Right lobe of liver (tissue), 6 donors: ENCODE measurements around the gene KRT24. TPM values are rescaled to one million over a fixed set of nuclear protein-coding genes. Genes with fewer than 3 reads are reported as not detected.

Source experiments
- ATAC-seq, 4 donors: fragments of 200-7000 bp; cut with Tn5 transposase; one replicate each; pipeline ENCODE4 v1.9.1; 2020; ENCODE audit warnings: mild to moderate bottlenecking in 4 of 4, moderate library complexity in 4 of 4
- DNase-seq, 3 donors: peaks; one replicate each; pipeline ENCODE4 v3.0.0-alpha.2; 2020
- H3K27ac ChIP-seq, 3 donors: fragments of 200-600 bp; one replicate each; pipeline ENCODE4 v1.8.0; 2022
- H3K27me3 ChIP-seq, 2 donors: fragments of 200-600 bp; one replicate each; pipeline ENCODE4 v1.8.0; 2022
- H3K36me3 ChIP-seq, 4 donors: fragments of 200-600 bp; sonication (generic) in 1 of 4; one replicate each; pipeline versions ENCODE4 v1.5.1 to v1.8.0; 2017 to 2022; ENCODE audit warnings: control low read depth in 1 of 4
- H3K4me1 ChIP-seq, 4 donors: fragments of 200-600 bp; sonication (generic) in 1 of 4; one replicate each; pipeline versions ENCODE4 v1.5.1 to v1.8.0; 2017 to 2022; ENCODE audit warnings: control low read depth in 1 of 4
- H3K4me3 ChIP-seq, 3 donors: fragments of 200-600 bp; one replicate each; pipeline ENCODE4 v1.8.0; 2022
- H3K9me3 ChIP-seq, 4 donors: fragments of 200-600 bp; sonication (generic) in 1 of 4; one replicate each; pipeline versions ENCODE4 v1.5.1 to v1.8.0; 2017 to 2022; ENCODE audit warnings: control low read depth in 1 of 4
- CTCF ChIP-seq, 4 donors: fragments of 200-600 bp in 3 of 4; fragments of 450-650 bp in 1 of 4; IDR thresholded peaks; one replicate each; pipeline versions ENCODE4 v1.5.1 to v1.8.0; 2016 to 2022; ENCODE audit warnings: antibody characterized with exemption in 4 of 4, mild to moderate bottlenecking in 2 of 4
- POLR2A ChIP-seq: fragments of 450-650 bp; IDR thresholded peaks from one replicate; pipeline ENCODE4 v1.6.1; 2017; ENCODE audit warnings: antibody characterized with exemption, mild to moderate bottlenecking
- WGBS: methylation state at CpG from one replicate; pipeline ENCODE4 v1.1.6; 2018; ENCODE audit warnings: low coverage, low lambda C conversion rate; ENCODE audit not compliant: insufficient coverage; ENCODE audit errors: missing lambda C conversion rate; 5-methylcytosine and 5-hydroxymethylcytosine counted together
- intact Hi-C, 2 donors: fragments of 100-400 bp; cut with DNase I; formaldehyde crosslinking; loops; one replicate each; pipeline versions ENCODE4 v1.11.2 to v1.14.1; 2022
- total RNA-seq, 6 experiments: library from RNA; depleted of rRNA in 2 of 6; stranded (reverse); fragments of >200 nt in 2 of 6; fragmentation: NEBNext Ultra II Directional in 3 of 6; extraction: Animal tissue kit (Norgen Biotek cat#: 25700) in 3 of 6; gene quantifications; one replicate each; pipeline versions ENCODE4 v1.1.0 to v1.2.4, GENCODE V29; 2016 to 2023
- donor health status: DM: no; HTN: yes; CAD: no.
- donor health status: DM: no; HTN: no; CAD: no.
- donor health status: DM: no; HTN: no; CAD: no.
- donor health status: DM: no; HTN: yes; CAD: no.
- donor health status: DM: no; HTN: yes; CAD: no.

KRT24 gene
- total RNA-seq, 6 experiments from 2014 or later, result not detected

DNA sequence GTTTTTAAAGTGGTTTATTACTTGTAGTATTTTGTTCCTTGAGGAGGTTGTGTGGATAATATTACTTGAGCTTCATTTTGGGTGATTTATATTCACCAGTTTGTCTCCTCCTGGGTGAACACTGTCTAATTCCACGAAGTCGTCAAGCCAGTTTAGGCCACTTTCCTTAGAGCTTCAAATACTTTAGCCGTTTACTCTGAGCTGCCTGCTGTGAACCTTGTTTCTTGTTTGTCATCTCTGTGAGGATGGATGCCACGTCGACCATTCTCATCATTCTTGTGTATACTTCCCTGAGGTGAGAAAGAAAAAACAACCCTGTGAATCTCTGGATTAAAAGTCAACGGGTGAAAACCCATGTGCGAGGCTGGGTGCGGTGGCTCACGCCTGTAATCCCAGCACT is 9.0 kb downstream of the KRT24 start:
- Histone ChIP-seq H3K4me1 (peaks cover 0 to 18% (median 8%) of the 10 kb centered on the region in 4 donors), H3K27me3 (no peaks in the 10 kb centered on the region), H3K4me3 (no peak overlapping the region), H3K9me3 (no peaks in the 10 kb centered on the region), H3K27ac (no peak overlapping the region), H3K36me3 (no peaks in the 10 kb centered on the region)
- ATAC-seq (no peak), DNase-seq (no peak)
- intact Hi-C loops, result no loop called here
- WGBS, result 84% methylated on average over 4 of the region's 9 CpGs
- TF ChIP-seq POLR2A, result no peak
- no peak for TF ChIP-seq CTCF (IDR thresholded peaks at IDR 0.05)

DNA sequence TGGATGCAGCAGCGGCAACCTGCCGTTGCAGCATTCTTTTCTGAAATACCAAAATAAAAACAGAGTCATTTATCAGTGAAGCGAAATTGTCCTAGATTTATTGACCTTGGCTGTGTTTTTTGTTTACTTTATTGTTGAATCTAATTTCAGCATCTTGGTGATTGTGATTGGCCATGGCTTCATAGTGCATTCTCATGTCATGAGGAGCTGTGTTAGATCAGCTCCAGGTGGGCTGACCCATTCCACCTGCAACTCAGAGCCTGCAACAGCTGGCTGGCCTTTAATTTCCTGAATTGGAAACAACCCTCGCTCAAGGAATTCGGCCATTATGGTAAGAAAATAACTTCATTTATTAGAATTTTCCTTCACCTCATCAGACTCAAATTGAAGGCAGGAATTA is 16.4 kb downstream of the KRT24 start:
- intact Hi-C loops, result no loop called here
- Histone ChIP-seq H3K36me3 (no peaks in the 10 kb centered on the region), H3K27me3 (no peaks in the 10 kb centered on the region), H3K27ac (no peak overlapping the region), H3K9me3 (no peaks in the 10 kb centered on the region), H3K4me3 (no peak overlapping the region), H3K4me1 (peaks cover 0 to under 1% (median 0%) of the 10 kb centered on the region in 4 donors)
- 69% methylated on average over 3 of the region's 5 CpGs for WGBS
- DNase-seq, result no peak
- TF ChIP-seq POLR2A, result no peak
- TF ChIP-seq CTCF (IDR thresholded peaks at IDR 0.05), result no peak
- peak in 1 of 4 donors; percentile 52 for ATAC-seq

DNA sequence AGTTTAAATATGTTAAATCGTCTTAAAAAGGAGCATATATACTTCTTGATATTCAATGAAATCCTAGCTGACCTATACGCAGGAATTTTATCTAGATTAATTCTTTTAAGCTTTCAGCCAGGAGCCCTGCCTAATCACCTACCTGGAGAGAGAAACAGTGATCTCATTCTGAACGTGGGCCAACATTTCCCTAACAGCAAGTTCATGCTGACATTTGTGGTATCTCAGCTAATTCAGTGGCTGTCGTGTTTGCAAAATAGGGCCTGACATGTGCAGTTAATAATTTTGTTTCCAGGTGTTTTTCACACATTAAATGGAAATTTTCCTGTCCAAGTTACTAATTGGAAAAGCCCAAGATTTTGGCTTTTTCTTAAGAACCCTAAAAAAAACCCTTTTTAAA is 17.4 kb downstream of the KRT24 start:
- no peaks in the 10 kb centered on the region for H3K9me3 ChIP-seq
- H3K36me3 ChIP-seq, result no peaks in the 10 kb centered on the region
- peak in 3 of 4 donors; percentile 34 to 96 (median 83) for ATAC-seq
- TF ChIP-seq POLR2A, result no peak
- 28% methylated on average over 4 of the region's 4 CpGs for WGBS
- intact Hi-C loops, result no loop called here
- no peak overlapping the region for H3K4me3 ChIP-seq
- H3K27ac ChIP-seq, result no peak overlapping the region
- H3K27me3 ChIP-seq, result no peaks in the 10 kb centered on the region
- no peak for DNase-seq
- H3K4me1 ChIP-seq, result peaks cover 0 to 9% (median 0%) of the 10 kb centered on the region in 4 donors

DNA sequence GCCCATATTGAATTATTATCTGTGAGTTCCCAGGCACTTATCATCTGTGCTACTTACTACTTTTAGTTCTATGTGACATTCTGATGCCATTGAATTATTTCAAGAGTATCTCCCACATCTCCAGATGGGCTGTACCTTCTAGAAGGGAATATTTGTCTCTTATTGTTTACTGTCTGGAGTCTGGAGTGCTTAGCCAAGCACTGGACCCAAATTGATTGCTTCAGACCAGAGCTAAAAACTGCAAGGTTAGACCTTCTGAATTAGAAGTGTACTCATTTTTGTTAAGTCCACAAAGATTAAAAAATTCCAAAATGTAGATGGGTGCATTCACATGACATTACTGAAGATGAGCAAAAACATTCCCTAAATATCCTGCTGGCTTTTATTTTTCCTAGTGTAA is 22.6 kb downstream of the KRT24 start:
- no peaks in the 10 kb centered on the region for H3K36me3 ChIP-seq
- DNase-seq, result no peak
- H3K4me3 ChIP-seq, result no peak overlapping the region
- no peak overlapping the region for H3K27ac ChIP-seq
- ATAC-seq, result peak in 3 of 4 donors; percentile 32 to 58 (median 32)
- intact Hi-C loops, result no loop called here
- no peak for TF ChIP-seq CTCF (IDR thresholded peaks at IDR 0.05)
- no peak for TF ChIP-seq POLR2A
- H3K27me3 ChIP-seq, result no peaks in the 10 kb centered on the region
- H3K4me1 ChIP-seq, result peaks cover 0 to 14% (median 0%) of the 10 kb centered on the region in 4 donors
- H3K9me3 ChIP-seq, result no peaks in the 10 kb centered on the region

DNA sequence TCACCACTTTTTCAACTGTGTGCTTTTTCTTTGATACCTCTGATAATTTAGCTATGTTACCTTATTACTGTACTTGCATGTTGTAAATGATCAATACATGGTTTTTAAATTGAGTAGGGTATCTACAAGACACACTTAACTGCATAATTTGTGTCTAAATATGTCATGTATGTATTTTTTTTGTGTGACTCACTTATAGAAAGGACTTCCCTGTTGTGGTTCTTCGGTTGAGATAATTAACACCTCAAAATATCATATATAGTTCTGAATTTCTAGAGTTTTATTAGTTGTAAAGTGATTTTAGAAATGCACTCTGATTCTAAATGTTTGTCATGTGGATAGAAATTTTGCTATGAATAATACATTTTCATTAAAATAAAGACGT is 24.0 kb downstream of the KRT24 start:
- no peak overlapping the region for H3K4me3 ChIP-seq
- WGBS, result 70% methylated on average over 2 of the region's 2 CpGs
- no peak for ATAC-seq
- H3K9me3 ChIP-seq, result no peaks in the 10 kb centered on the region
- no peaks in the 10 kb centered on the region for H3K36me3 ChIP-seq
- TF ChIP-seq POLR2A, result no peak
- TF ChIP-seq CTCF (IDR thresholded peaks at IDR 0.05), result no peak
- H3K4me1 ChIP-seq, result peaks cover 0 to 14% (median 0%) of the 10 kb centered on the region in 4 donors
- H3K27me3 ChIP-seq, result no peaks in the 10 kb centered on the region
- DNase-seq, result no peak
- no peak overlapping the region for H3K27ac ChIP-seq
- intact Hi-C loops, result no loop called here
